Midbrain (tissue), 1 donor: ENCODE data around the gene GNRHR.
"Not testable (repeated sequence)": the region's sequence is repeated elsewhere in the genome, so short reads cannot be mapped to it uniquely, and the experiment has no call there.

Experiments
- DNase-seq: peaks from one replicate; lab custom pipeline; 2025; lab: John Stamatoyannopoulos, UW

Gene GNRHR, protein sequence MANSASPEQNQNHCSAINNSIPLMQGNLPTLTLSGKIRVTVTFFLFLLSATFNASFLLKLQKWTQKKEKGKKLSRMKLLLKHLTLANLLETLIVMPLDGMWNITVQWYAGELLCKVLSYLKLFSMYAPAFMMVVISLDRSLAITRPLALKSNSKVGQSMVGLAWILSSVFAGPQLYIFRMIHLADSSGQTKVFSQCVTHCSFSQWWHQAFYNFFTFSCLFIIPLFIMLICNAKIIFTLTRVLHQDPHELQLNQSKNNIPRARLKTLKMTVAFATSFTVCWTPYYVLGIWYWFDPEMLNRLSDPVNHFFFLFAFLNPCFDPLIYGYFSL

DNA sequence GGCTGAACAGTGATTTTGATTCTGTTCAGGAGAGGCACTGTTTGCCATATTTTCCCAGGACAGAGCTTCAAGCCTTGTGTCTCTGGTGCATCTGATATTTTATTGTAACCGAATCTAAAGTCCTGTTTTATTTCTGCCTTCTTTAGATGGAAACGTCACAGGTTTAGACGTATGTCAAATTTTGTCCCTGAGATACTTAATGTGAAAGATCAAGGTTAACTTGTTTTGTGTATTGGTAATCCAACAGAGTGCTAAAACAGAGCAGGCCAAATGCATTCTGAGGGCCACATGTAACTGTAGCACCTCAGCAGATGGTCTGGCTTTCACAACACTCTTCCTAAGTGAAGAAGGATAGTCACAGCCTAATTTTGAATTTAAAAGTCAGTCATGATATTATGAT, at the start of gene GNRHR:
Gene GNRHR, minus strand, starts transcription at position 101 of the 400 bp plus-strand sequence. Its CDS starts 53 bp downstream, at position 48.
- DNase-seq = no peak

DNA sequence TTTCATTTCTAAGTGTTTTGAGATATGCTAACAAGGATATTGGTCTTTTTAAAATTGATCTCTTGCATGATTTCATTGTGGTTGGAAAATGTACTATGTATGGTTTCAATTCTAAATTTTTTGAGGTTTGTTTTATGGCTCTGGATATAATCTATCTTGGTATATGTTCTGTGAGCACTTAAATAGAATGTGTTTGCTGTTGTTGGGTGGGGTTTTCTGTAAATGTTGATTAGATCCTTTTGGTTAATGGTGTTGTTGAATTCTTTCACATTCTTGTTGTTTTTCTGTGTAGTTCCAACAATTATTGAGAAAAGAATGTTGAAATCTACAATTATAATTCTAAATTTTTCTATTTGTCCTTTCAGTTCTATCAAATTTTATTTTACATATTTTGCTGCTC, 42.6 kb upstream of the GNRHR start:
- DNase-seq = no peak

DNA sequence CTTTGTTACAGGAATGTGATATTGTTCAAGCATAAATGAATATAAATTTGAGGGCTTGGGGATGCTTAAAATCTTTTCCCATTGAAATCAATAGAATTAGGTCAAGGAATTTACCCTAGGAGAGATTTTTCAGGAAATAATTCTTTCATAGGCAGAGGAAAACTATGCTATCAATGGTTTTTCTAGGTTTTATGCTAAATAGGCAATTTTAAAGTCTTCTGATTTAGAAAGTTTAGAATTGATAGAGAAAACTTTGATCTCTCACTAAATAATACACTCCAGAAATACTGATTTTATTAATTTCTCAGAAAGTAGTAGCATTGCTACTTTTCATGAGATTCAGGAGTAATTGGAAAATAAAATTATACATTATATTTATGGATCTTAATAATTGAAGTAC, 36.5 kb upstream of the GNRHR start:
- no peak for DNase-seq

DNA sequence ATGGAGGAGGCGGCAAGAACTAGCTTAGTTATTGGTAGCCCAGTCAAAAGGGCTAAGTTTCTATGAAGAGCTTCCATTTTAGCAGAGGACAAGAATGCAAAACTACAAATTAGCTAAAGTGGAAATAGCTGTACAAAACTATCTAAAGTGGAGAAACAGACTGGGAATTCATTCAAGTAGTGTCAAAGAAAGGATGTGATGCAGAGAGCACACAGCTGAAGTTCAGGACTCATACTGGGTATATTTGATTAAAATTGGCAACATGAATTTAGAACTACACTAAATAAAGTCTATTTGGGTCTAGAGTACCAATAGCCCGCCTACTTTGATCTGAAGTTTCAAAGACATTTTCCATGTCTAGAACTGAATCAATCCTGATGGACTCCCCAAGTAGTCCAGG, 33.1 kb upstream of the GNRHR start:
- no peak for DNase-seq

DNA sequence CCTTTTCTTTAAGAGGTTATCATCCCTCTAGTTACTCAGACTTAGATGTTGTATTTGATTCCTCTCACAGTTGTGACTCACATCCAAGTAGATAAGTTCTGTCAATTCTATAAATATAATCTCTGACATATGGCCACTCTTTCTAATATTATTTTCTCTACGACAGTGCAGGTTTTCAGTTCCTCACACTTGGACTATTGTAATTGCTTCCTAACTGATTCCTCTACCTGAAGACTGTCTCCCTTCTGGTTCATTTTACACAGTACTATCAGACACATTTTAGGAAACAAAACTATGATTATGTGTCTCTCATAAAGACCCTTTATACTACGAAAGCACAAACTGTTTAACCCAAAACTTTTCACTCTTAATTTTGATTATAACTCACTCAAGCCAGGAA, 31.3 kb upstream of the GNRHR start:
- DNase-seq = no peak

DNA sequence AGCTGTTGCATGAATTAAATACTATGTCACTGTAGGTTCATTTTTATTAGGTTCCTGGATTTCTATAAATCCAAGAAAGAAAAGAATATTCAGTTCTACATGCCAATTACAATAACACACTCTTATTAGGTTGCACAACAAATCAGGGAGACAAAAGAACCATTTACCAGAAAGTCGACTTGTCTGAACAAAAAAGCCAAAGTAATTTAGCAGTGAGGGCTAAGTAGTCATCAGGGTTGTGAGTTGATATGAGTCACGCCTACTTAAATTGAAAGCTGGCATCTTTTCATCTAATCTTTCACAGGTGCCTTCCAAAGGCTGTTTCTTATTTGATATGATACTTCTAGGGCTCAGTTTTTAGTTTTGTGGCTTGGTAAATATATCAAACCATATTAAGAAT, 25.4 kb upstream of the GNRHR start:
- no peak for DNase-seq

DNA sequence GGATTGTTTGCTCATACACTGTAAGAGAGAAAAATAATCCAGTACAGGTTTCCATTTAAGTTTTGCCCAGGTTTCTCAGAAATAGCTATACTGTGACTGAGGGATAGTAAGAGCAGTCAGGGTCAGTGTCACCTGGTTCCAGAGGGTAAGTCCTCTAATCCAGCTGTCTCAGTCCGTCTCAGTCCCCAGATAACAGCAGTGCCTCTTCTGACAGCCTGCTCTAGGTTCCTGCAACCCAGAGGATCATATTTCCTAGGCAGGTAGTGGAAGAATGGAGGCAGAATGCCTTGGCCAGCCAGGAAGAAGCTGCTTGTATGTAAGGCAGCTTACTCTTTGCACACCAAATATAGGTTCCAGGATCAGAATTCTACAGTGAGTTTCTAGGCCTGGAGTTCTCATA, 22.6 kb upstream of the GNRHR start:
- no peak for DNase-seq

DNA sequence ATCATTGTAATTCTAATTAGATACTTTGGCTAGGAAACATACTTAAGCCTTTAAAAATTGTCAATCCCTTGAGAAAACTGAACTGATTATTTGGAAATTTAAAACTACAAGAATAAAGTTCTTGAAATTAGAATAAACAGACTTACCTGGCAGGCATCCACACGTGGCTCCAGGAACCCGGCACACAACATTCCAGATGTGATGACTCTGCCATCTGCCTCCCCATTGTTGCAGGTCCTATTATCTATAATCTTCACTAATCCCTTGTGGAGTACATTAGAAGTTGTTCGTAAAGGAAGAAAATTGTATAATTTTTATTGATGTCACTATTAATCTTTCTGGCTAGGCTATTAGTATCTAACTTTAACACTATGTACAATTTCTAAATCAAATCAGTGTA, 16.2 kb upstream of the GNRHR start:
- no peak for DNase-seq

DNA sequence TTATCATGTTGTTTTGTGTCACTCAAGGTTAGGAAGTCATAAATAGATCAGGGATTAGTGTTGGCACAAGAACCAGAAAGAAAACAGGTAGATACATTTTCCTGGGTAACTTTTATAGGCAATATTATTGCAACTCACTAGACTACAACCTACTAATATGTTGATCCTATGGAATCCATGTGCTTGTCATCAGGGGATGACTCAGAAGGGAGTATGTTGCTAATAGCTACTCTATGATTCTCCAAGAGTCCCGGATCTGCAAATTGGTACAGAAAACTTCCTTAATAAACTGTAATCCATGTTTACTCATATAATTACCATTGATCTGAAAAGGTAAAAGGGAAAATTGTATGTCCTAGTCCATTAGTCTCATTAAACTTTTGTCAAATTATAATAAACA, 11.7 kb upstream of the GNRHR start:
- no peak for DNase-seq

DNA sequence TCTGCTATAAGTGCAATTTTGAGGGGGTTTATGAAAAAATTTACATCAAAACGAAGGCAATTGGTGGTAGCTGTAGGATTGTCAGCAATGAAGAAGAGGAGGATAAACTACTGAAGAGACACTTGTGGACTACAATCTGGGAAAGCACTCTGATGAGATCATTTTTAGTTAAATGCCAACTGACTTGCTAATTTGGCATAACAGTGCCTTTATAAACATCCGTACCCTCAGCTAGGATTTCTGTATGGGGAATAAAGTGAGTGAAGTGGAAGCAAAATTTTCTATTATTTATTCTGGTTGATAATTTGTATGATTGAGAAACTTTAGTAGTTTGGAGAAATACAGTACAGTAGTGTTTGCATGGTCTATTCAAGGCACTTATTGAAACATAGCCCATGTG, 11.2 kb upstream of the GNRHR start:
- DNase-seq = no peak

DNA sequence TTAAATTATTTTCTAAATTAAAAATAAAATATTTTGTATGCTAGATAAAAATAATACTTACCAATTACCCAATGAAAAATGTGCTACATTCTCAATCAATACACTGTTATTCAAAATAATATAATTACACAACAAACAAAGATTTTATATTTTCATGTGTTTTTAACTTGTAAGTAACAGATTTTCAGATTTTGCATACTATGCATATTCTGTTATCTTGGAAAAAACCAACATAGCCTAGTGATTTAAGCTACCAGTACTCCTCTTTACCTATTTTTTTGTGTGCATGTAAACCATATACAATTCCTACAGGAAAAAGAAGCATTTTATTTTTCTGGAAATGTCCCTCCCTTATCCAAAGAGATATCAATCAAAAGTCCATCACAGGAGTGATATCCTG, 10.0 kb upstream of the GNRHR start:
- no peak for DNase-seq

DNA sequence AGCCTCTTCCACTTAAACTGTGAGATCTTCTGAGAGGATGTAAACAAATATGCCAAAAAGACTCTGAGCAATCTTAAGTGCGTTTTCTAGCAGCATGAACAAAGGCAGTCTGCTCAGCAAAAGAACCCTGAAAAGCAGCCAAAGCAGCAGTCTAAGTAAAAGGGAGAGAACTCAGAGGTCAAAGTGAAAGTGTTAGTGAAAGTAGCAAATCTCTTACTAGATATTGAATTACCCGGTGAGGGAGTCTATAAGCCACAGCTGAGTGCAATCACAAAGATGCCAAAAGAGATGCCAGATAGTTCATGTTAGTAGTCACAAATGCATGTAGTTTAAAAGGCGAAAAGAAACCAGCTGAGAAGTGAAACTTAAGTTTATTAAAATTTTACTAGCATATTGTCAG, 7.9 kb upstream of the GNRHR start:
- no peak for DNase-seq

DNA sequence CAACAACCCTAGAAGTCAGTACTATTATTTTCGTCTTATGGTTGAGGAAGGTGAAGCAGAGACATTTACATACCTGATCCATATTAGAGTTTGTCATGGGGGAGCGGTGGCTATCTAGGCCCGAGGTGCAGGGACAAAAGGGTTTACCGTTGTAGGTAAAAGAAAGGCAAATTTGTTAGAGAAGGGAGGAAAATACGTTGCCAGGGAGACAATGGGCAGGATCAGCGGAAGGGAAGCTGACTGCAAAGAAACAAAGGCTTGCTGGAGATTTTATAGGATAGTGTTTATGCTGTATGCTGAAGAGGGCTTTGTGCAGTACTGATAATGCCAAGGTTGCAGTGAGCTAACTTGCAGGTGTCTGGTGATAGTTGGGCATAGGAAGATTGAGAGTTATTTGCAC, 2.8 kb upstream of the GNRHR start:
- not testable (repeated sequence) for DNase-seq

DNA sequence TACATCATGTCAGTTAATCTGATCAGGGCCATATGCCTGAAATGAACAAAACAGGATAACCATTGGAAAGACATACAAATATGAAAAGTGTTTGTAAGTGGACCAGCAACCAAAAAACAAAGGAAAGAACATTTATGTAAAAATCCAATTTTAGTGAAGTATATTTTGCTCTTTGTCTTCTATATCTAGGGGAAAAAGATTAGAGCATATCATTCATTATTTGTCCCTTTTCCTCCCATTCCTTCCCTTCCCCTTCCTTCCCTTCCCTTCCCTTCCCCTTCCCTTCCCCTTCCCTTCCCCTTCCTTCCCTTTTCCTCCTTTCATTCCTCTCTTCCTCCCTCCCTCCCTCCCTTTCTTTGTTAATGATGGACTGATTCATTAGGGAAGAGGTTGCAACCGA, 1.8 kb upstream of the GNRHR start:
- DNase-seq = no peak

DNA sequence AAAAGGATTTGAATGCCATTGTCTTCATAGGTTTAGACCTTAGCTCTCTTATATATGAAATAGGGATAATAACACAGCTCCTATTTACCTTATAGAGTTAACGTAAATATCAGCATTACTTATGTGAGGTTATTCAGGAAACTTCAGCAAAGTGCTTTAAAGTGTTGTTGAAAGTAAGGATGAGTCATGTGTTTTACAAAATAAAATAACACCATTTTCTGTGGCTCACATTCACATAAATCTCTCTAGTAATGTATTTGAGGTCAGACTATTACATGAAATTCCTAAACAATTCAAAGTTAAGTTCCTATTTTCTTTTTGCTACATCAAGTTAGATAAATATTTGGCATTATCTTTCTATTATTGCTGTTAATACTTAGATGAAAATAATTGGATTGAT, 2.9 kb downstream of the GNRHR start:
- no peak for DNase-seq

DNA sequence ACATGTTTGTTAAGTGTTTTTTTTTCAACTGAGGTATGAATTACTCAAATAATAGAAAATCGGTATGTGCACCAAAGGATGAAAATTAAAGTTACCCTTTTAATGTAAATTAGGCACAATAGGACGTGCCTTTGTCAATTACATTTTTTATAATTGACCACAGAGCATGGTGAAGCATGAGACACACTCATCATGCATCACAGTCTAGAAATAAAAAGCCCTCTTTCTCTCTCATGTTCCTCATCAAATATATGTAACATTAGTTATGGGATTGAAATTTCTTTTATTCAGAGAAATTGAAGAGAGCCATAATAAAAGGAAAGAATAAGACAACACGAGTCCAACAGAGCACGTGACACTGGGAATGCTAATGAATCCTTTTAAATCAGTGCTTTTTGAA, 3.5 kb downstream of the GNRHR start:
- peak; percentile 1 for DNase-seq

DNA sequence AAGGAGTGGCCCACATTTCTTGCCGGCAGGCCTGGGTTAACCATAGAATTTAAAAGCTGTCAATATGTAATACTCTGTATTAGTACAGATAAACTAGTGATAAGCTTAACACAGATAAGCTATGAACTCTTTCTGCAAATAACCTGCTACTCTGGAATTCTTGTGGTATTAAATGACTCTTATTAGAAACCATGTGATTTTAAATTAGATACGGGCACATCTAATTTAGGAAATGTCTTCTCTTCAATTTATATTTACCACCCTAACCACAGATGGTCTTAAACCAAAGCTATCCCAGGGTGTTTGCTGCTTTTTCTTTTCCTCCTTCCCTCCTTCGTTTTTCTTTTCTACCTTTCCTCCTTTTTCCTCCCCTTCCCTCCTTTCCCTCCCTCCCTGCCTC, 4.9 kb downstream of the GNRHR start:
- DNase-seq = no peak

DNA sequence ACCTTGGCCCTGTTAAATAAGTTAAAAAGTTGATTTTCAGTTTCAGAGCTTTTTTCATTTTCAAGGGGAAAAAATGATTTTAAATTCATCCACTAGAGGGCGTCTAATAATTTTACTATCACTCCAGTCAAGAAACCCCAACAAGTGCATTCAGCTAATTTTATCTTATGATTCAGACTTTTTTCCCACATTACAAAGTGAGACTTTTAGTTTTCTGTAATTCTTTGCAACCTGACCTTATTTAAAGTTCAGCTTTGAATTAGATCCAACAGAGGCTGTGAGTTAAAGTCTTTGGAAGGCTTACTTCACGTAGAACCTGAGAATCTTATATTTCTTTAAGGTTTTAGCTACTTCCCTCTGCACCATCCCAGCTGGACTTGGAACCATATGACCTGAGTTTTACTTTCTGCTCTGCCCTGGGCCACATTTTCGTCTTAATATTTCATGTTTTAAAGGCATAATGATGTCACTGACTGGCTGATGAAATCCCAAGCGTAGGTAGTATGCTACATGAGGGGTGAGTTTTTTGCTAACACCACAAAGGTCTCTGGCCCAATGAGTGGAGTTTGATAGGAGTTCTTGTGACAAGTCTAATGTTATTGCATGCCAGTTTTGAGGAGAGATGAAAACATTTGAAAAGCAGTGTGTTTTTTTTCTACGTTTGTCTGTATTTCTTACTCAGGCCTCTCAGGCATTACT, 7.2 kb downstream of the GNRHR start:
- DNase-seq = peak; percentile 53

DNA sequence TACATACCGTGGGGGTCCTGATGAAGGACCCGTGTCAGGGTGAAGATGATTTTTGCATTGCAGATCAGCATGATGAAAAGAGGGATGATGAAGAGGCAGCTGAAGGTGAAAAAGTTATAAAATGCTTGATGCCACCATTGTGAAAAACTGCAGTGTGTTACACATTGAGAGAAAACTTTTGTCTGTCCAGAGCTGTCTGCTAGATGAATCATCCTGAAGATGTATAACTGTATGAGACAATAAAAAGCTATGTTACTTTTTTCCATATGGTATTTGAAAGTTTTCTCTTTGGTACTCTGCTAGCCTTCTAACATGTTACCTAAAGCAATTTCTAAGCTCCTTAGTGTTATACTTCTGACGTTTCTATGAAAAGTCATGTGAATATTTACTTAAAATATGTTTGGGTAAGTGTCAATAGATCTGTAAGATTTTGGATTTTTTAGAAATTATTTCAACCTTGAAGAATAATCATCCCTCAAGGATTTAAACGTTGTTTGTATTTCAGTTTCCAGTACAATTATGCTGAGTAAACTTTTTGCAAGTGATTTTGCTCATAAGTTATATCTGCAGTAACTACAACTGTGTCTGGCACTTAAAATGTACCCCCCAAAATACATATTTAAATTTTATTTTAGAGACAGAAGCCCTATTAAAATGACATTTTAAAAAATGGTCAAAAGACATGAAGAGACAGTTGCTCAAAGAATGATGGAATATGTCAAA, 9.5 kb downstream of the GNRHR start:
- no peak for DNase-seq

DNA sequence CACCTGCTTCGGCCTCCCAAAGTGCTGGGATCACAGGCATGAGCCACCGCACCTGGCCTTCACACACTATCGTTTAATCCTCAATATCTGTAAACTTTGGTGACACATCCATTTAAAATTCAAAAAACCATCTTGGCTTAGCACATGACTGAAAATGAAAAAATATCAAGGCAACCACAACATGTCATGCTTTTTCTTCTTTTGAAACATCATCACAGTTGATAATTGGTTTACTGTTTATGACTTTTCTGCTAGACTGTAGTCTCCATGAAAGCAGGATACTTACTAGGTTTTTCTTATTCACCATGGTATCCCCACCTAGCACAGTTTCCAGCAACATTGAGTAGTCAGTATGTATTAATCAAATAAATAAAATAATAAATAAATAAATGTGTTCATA, 11.0 kb downstream of the GNRHR start:
- DNase-seq = no peak

DNA sequence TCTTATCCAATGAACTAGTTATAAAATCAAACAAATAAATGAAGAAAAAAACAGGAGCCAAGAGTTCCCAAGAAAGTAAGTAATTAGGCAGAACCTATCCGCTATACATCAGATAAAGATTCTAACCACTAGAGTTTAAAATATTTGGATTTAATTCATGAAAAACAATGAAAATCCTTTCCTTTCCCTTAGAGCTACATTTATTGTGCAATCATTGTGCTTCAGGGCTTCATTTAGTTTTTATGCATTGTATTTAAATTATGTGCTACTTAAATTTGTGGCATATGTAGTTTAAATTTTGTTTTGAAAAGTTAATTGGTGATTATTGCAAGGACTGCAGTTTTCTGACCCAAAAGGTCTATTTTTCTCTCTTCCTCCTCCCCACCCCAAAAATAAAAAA, 17.9 kb downstream of the GNRHR start:
- DNase-seq = no peak

DNA sequence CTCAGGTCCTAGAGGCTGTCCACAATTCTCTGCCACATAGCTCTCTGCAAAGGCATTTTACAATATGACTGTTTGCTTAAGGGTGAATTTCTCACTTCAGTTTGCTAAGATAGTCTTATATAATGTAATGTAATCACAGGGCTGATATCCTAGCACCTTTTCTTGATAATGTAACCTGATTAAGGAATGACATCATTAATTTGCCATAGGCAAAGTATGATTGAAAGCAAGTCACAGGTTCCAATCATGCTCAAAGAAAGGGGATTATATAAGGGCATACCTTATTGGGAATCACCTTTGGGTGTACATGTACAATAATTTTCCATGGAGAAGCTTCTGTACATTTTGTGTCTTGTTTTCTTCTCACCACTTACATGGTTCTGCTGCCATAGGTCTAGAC, 18.9 kb downstream of the GNRHR start:
- DNase-seq = no peak

DNA sequence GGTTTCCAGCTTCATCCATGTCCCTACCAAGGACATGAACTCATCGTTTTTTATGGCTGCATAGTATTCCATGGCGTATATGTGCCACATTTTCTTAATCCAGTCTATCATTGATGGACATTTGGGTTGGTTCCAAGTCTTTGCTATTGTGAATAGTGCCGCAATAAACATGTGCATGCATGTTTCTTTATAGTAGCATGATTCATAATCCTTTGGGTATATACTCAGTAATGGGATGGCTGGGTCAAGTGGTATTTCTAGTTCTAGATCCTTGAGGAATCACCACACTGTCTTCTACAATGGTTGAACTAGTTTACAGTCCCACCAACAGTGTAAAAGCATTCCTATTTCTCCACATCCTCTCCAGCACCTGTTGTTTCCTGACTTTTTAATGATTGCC, 23.7 kb downstream of the GNRHR start:
- DNase-seq = not testable (repeated sequence)
